GM18502 (cell line): ENCODE results near the gene SERPINB6.
A peak's percentile ranks its signal among the peaks of the same experiment; 100 is the strongest.

ENCODE experiments used
- ATAC-seq: cut with Tn5 transposase; IDR thresholded peaks from one replicate; pipeline ENCODE4 v1.9.1; 2021; ENCODE audit warnings: mild to moderate bottlenecking; ENCODE audit not compliant: unreplicated experiment, poor library complexity

Gene SERPINB6

GRCh38 chr6:3001146-3001772, 29.9 kb upstream of the SERPINB6 start:
- no peak for ATAC-seq

GRCh38 chr6:2999618-3000557, 28.5 kb upstream of the SERPINB6 start, which contains the start of gene NQO2:
NQO2 (plus strand) TSS chr6:2999894; CDS start chr6:3006553, 6,659 bp downstream.
- ATAC-seq = peak; percentile 68

GRCh38 chr6:2998998-2999617, 27.7 kb upstream of the SERPINB6 start:
- ATAC-seq = peak; percentile 26

GRCh38 chr6:2998249-2998997, 27.1 kb upstream of the SERPINB6 start:
- ATAC-seq = peak; percentile 49

DNA sequence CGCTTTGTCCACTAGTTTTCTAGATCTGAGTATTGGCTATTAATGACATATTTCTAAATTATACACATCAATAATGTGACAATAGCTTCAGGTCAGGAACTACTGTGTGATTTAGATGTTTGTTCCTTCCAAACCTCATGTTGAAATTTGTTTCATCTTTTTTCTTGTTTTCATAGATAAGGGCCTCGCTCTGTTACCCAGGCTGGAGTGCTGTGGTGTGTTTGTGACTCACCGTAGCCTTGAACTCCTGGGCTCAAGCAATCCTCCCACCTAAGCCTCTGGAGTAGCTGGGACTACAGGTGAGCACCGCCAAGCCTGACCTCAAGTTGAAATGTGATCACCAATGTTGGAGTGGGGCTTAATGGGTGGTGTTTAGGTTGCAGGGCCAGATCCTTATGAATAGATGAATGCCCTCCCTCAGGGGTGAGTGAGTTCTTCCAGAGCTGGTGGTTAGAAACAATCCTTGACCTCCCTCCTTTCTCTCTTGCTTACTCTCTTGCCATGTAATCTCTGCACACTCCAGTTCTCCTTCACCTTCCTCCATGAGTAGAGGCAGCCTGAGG, 22.5 kb upstream of the SERPINB6 start:
- ATAC-seq = no peak

GRCh38 chr6:2992330-2992979, 21.1 kb upstream of the SERPINB6 start:
- no peak for ATAC-seq

- no peak for ATAC-seq
Measured at GRCh38 chr6:2990932-2991506, 19.7 kb upstream of the SERPINB6 start.

- no peak for ATAC-seq
Measured at GRCh38 chr6:2990248-2990931, 19.0 kb upstream of the SERPINB6 start.

GRCh38 chr6:2989332-2990247, 18.2 kb upstream of the SERPINB6 start:
- ATAC-seq = peak; percentile 75

- ATAC-seq = peak; percentile 72
Measured at GRCh38 chr6:2988426-2989331, 17.3 kb upstream of the SERPINB6 start.

DNA sequence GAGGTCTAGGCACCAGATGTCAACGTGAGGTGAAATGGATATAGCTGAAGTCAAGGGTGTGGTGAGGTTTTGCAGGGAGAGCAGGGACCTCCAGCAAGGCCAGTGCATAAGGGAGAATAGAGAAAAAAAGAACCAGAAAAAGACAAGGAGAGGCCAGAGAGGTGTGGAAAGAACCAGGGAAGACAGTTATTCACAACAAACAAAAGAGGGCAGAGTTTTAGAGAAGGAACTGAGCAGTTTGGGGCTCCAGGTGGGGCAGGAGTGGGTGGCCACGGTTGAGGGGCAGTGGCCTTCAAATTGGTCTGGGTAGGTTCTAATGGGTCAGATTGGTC, 16.7 kb upstream of the SERPINB6 start:
- ATAC-seq = no peak

- no peak for ATAC-seq
Measured at GRCh38 chr6:2986722-2987221, 15.4 kb upstream of the SERPINB6 start.

GRCh38 chr6:2984738-2985406, 13.5 kb upstream of the SERPINB6 start:
- ATAC-seq = no peak

DNA sequence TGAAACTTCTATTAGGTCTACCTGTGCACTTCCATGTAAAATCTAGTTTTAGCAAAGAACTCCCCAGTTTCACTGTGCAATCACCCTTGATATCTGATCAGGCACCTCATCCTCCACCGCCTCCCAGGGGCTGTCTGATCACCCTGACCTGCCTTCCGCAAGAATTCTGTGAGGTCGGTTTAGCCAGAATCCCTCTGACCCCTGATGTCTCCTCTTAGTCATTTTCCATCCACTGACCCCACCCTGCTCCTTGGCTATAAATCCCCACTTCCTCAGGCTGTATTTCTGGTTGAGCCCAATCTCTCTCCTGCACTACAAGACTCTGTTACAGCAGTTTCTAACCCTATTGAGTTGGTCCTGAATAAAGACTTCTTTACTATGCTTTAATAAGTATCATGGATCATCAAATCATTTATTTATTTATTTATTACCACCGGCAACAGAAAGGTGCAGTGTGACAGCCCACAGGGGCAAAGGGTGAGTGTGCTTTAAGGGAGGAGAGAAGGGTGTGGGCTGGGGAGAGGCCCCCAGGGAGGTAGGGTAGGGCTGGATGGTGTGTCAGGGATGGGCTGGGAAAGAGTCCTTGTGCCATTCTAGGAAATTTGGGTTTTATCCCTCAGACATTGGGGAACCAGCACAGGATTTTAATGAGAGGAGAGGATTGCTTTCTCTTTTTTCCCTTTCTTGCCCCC, 11.2 kb upstream of the SERPINB6 start:
- ATAC-seq = no peak

DNA sequence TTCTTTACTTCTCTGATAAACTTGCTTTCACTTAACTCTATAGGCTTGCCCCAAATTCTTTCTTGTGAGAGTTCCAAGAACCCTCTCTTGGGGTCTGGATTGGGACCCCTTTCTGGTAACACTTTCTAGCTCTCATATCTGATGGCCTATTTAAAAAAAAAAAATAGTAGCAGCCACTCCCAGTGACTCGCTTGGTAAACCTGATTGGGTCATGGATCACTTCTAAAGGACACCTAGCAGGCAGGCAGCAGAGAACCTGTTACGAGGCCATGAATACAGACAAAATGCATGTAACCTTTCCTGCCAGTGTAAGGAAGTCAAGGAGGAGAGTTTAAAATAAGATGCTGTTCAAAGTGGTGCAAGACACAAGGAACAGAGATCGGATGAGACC, 9.1 kb upstream of the SERPINB6 start:
- no peak for ATAC-seq
